ENCODE data around the gene PCID2. TPM values are rescaled to one million over a fixed set of nuclear protein-coding genes. Genes with fewer than 3 reads are reported as not detected.
A peak's percentile ranks its signal among the peaks of the same experiment; 100 is the strongest.
"Not testable (repeated sequence)": the region's sequence is repeated elsewhere in the genome, so short reads cannot be mapped to it uniquely, and the experiment has no call there.

Gene PCID2
- polyA plus RNA-seq, 1 of the 3 experiments (the other 2 are of a cell fraction), result 69.8 TPM

GRCh38 chr13:113208421-113209335, at the start of gene PCID2 (continued):
- TF ChIP-seq USF2 (IDR thresholded peaks at IDR 0.05; ENCODE audit: borderline replicate concordance, low read depth, low read length) (no peak), MEF2A (IDR thresholded peaks at IDR 0.05; ENCODE audit: borderline replicate concordance, low read depth) (peak; percentile 30; the same call in 1 of the 2 replicates), TAF1 (IDR thresholded peaks at IDR 0.05; ENCODE audit: borderline replicate concordance, low read depth, low read length) (peak; percentile 90), USF1 (IDR thresholded peaks at IDR 0.05; ENCODE audit: borderline replicate concordance, low read depth) (peak; percentile 56; the same call in 1 of the 2 replicates), MAX (IDR thresholded peaks at IDR 0.05; ENCODE audit: low read depth) (no peak; the same call in none of the 2 replicates), RFX5 (IDR thresholded peaks at IDR 0.05; ENCODE audit: low read length) (no peak), TCF12 (IDR thresholded peaks at IDR 0.05) (0 out of 2 replicates have a peak, but pooled peaks have one; percentile 21), ELF1 (IDR thresholded peaks at IDR 0.05) (0 out of 2 replicates have a peak, but pooled peaks have one; percentile 46), POLR2AphosphoS5 (IDR thresholded peaks at IDR 0.05; ENCODE audit: low read depth, low read length) (peak; percentile 80), IRF3 (IDR thresholded peaks at IDR 0.05; ENCODE audit: low read depth, low read length) (no peak)

GRCh38 chr13:113257908-113258307, 49.4 kb upstream of the PCID2 start:
- H3K36me3 ChIP-seq (replicated peaks in 1 of 2; ENCODE audit: control insufficient read depth in 1 of 2, insufficient read depth in 2 of 2, low read length in 1 of 2), result peaks cover 65 to 78% of the 10 kb centered on the region in 2 experiments
- not testable (repeated sequence) for H3F3A ChIP-seq (replicated peaks; ENCODE audit: insufficient read depth)

More at GRCh38 chr13:113257908-113258307, 49.4 kb upstream of the PCID2 start:
- H3K79me2 ChIP-seq (ENCODE audit: insufficient read depth); H4K20me1 ChIP-seq (ENCODE audit: insufficient read depth); H3K27ac ChIP-seq (ENCODE audit: low read depth in 2 of 2, low read length in 1 of 2); H3K4me2 ChIP-seq; DNase-seq; H3K9ac ChIP-seq; H2AFZ ChIP-seq (ENCODE audit: low read depth); H3K4me1 ChIP-seq (ENCODE audit: control insufficient read depth in 1 of 2, insufficient read depth in 2 of 2, low read depth in 1 of 2, low read length in 1 of 2); CTCF ChIA-PET; H3K9me2 ChIP-seq; H3K4me3 ChIP-seq (ENCODE audit: low read depth in 2 of 2, low read length in 1 of 2); H3K9me3 ChIP-seq; H3K27me3 ChIP-seq (ENCODE audit: insufficient read depth); POLR2A ChIA-PET: not testable (repeated sequence)
- 95% methylated on average over 6 of the region's 6 CpGs for WGBS (ENCODE audit: low lambda C conversion rate)

Measured in SK-N-SH (cell line).